GM19099 (cell line): ENCODE results near the gene DCX.

ENCODE experiments used
- POLR2A ChIP-seq: IDR thresholded peaks from 3 replicates; pipeline ENCODE4 v1.6.1; 2011; ENCODE audit warnings: low read depth; ENCODE audit not compliant: insufficient read length; ENCODE audit errors: extremely low read depth

Gene DCX

DNA sequence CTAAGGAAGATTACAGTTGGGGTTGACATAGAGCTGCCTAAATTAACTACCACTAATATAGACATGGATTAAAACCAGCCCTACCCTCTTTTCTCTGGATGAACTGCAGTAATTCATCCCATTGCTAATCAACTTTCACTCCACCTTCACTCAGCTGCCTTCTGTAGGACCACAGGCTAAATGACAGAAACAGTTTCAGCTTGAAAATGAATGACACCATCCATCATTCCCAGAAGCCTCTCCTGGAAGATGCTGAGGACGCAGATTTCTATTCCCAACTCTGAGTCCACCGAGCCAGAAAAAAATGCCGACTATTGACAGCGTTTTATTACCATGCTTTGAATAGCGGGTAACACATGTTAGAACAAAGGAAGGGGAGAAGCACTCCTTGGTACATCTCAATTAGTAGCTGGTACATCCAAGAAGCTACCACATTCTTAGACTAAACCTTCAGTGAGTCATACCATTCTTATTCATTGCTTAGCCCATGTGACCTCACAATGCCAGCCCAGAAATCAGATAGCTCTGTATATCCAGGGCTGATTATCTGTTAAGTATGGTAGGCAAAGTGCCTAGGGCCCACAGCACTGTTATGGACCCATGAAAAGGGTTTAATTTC, 25.3 kb downstream of the DCX start:
- TF ChIP-seq POLR2A: no peak

DNA sequence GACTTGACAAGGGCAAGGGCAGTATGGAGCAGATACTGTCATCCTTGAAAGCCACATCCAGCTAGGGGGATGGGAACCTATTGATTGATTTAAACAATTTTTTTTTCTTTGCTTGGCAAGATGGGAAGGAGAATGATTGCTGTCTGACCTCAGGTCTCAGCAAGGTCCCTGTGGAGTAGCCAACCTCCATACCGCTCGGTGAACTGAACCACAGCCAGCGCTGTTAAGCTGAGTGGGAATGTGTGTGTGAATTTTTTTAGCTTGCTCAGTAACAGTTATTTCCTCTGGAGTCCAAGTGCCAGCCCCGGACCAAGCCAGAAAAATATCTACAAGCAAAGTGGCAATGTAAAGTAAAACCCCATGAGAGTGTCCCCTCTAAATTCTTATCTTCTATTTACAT, 25.9 kb downstream of the DCX start:
- TF ChIP-seq POLR2A: no peak

DNA sequence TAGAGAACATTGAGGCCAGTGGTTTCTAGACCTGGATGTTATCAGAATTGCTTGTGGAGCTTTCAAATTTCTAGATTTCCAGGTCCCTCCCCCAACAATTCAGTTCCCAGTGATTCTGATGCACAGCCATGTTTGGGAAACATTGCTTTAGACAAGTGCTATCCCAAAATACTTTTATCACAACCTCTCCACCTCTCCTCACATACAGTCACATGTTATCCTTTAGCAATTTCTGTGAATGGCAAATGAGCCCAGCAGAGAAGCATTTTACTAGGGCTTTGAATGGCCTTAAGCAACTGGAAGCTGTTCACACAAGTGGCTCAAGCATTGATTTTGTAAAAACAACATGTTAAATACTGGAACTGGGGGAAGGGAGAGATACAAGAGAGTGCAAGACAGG, 29.7 kb downstream of the DCX start:
- no peak for TF ChIP-seq POLR2A

DNA sequence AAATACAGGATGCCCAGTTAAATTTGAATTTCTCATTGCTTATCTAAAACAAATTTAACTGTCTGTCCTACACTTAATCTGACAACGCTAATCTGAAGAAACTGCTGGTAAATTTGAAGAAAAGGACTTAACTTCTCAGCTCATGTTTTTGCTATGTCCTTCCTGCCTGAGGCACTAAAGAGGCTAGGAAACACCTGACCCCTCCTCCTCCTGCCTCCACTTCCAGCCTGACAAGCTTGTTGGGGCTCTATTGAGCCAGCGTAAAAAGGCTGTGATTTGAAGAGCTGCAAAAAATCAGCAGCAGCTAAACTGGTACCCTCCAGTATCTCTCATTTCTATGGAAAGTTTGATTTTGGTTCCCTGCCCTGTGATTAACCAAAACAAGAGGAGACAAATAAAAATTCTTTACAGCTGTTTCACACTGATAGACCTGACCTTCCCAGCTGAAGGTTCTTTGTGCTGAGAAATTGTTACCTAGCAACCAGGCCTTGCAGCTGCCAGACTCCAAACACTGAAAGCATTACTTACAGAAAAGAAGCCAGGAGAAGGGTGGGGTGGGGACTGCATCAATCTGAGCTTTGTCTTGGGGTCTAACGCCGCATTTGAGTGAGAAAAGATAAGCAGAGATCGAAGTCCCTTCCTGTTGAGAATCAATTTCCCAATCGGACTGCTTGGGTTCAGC, 35.0 kb downstream of the DCX start:
- no peak for TF ChIP-seq POLR2A

DNA sequence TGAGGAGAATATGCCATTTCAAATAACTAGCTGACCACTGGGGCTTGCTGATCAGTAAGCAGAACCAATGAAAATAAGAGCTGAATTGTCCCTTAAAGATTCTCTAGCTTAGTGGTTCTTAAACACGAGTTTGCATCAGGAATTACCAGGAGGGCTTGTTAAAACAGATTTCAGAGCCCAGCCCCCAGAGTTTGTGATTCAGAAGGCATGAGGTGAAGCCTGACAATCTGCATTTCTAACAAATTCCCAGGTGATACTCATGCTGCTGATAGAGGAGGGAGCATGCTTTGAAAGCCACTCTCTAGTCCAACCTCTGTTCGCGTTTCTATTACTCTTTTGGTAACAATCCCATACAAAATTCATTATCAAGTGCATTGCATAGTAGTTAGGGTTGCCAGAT, 35.5 kb downstream of the DCX start:
- no peak for TF ChIP-seq POLR2A

DNA sequence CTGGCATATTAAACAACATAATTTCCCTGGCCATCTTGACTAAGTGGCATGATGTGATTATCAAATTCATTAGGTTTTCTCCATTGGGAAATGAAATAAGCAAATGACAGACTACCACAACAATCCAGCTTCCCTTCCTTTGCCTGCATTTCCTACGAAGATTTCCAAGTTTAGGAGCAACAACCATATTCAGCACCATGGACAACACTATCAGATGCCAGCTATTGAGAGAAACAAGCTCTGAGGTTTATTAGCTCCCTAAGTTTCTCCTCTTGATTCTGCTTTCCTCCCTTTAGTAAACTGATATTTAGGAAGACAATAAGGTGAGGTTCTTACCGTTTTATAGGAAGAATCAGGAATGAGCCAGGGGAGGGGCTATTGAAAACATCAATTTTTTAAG, 36.2 kb downstream of the DCX start:
- no peak for TF ChIP-seq POLR2A

DNA sequence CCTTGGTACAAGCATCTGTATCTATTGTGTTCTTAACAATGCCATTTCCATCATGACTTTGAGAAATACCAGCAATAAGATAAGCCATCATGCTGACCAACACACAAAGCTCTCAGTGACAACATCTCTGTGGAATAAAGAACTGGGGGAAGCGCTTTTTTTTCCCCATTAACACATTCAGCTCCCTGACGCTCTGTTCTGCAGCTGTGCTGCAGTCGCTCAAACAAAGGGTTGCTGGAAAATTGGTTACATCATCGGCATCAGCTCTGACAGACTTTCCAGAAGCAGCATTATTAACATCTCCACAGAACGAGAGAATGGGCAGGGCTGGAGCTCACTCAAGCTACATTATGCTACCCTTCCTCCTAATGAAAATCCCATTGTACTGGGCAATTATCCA, 39.9 kb downstream of the DCX start:
- TF ChIP-seq POLR2A: no peak

DNA sequence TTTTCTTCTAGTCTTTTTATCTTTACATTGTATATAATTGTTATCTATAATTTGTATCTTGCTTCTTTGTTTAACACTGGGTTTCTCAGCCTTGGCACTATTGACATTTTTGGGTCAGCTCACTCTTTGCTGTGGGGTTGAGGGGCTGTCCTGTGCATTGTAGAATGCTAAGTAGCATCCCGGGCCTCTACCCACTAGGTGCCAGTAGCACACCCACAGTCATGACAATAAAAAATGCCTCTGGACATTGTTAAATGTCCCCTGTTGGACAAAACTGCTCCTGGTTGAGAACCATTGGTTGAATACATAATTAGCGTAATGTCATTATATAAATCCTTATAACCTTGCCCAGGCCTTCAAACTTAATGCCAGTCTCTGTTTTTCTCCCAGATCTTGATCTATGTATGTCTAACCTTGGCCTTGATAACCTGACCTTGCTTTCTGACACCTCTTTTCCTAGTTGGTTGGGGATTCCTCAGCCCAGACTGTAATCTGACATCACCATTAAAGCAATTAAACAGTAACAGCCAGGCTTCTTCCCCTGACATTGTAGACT, 46.1 kb downstream of the DCX start:
- TF ChIP-seq POLR2A: no peak

DNA sequence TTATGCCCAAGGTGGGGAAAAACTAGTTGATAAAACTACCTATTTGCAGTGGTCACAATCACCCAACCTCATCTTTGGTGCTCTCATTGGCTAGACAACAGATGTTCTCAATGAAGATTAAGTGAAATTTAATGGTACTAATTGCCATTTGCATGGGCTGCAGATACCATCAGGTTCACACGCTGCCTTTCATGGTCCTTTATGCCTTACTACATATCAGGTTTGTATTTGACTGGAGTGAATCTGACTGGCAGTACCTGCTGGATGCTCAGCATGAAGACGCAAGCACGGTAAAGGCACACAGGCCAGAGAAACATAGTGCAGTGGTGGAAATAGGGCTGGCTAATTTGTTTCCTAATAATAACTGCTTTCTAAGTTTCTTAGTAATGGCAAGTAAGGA, 48.3 kb downstream of the DCX start:
- TF ChIP-seq POLR2A: no peak

DNA sequence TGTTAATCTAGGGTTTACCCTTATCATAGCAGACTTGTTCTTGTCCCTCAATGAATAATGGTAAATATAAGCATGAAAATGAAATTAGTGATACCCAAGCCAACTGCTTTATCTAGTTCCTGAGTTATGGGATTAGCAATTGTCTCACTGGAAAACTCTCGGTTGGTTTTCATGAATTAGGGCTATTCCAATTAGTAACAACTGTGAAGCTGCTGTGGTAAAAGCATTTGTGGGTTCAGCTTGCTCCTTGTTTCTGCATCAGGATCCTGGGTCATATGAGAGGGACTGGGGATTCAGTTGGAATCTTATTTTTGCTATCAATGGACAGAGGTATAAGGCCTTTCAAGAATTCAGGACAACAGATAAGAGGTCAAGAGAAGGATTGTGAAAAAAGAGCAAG, 50.2 kb downstream of the DCX start:
- TF ChIP-seq POLR2A: no peak

DNA sequence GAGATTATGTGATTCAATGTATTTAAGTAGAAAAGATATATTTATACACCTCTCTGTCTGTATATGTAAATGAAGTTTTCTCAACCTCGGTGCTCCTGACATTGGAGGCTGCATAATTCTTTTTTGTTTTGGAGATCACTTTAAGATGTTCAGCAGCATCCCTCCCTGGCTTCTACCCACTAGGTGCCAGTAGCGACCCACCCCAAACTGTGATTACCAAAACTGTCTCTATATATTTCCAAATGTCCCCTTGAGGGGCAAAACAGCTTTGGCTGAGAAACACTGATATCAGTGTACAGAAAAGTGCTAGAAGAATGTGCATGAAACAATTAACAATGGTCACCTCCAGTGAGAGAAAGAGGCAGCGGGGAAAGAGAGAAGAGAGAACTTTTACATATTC, 51.2 kb downstream of the DCX start:
- no peak for TF ChIP-seq POLR2A

DNA sequence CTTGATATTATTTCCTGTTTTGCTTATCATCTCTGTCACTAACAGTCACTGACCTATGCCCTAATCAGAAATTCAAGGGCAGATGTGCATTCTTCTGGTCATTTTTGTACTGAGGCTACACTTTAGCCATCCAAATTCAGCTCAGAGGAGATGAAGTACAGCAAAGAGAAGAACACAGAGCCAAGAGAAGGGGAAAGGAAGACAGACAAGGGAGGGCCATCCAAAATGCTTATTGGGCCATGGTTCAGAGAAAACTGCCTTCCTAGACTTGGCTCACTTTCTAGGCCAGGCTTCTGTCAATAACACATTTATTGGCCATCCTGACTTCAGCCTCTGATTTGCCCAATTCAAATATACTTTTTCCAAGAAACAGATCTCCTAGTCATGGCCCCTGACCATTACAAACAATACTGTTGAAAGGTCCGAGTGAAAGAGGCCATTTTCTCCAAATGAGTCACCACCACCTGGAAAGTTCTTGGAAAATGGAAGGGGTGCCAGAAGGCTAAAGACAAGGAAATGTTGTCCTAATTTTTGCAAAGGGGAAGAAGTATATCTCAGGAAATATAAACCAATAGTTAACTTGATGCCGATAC, 56.4 kb downstream of the DCX start:
- TF ChIP-seq POLR2A: no peak

DNA sequence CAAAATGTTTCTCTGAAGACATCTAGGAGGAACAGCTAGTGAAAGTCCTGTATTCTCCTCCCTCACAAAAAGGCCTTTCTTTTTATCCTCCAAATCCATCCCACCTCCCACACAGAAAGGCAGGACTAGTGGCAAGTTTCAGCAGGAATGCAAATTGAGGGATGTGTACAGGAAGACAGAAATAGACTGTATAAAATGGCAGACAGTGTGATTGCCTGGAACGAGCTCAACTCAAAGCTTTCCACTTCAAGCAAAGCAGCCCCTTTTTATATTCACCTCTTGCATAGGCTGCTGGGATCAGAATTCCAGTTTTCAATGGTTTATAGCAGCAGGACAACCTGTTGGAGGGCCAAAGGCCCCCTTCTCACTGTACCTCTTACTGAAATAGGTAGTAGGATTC, 57.5 kb downstream of the DCX start:
- no peak for TF ChIP-seq POLR2A

DNA sequence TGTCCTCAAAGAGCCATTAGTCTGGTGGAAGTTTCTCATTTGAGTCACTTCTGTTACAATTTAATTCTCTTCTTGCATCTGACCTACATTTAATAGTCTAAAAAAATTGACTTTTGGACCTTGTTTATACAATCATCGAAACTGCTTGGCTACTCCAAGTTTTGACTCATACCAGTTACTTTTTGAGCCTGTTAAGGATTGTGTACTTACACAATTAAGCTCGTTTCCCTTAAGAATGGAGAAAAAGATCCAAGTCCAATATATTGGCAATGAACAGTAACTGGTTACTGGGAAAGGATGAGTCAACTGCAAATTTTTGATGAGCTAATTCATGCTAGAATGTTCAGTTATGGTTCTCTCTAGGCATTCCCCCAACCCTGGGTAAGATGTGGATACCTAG, 58.2 kb downstream of the DCX start:
- TF ChIP-seq POLR2A: no peak

DNA sequence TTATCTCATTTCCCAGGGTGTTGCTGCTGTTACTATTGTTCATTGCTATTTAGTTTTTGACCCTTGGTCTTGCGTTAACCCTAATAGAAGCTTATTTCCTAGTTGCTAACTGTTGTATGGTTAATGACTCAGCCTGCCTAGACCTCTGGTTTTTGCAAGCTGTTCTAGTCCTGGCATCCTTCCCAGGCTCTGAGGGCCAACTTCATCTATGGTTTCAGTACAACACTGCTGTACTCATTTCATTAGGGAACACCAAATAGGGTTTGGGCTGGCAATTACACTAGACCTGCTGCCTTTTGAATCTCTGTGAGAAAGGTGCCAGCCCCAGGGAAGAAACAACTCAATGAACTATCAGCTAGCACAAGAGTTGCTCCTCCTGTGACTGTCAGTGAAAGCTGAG, 59.6 kb downstream of the DCX start:
- TF ChIP-seq POLR2A: no peak

DNA sequence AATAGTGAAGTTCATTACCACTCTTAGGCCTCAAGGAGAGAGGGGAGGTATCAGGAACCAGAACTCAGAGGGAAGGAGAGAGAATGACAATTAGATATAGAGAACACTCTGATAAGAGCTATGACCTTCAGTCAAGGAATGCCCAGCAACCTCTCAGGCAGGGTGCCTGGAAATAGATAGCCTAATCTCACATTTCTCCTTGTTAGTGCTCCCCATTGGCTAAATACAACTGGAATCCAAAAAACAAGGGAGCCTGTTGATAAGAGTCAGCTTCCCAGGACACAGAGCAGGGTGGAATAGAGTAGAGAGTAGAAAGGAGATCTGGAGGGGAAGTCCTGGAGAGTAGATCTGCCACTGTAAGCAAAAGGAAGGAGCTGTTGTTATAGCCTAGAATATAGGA, 62.1 kb downstream of the DCX start:
- TF ChIP-seq POLR2A: no peak

DNA sequence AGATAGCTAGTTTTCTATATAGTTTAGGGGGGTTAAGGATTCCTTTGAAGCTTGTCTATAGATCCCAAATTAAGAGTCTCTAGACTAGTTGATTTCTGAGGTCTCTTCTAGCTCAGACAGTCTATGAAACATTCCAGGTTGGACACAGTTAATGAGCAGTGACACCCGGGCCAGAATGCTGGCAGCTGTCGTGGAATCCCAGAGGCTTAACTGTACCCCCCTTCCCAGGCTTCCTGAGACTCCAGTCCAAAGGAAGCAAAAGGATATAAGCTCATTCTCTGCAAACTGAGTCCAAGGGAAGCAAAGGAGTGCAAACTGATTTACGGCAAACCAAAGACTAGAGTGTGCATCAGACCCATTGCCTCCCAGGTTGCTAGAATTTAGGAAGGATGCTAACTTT, 62.9 kb downstream of the DCX start:
- TF ChIP-seq POLR2A: no peak

DNA sequence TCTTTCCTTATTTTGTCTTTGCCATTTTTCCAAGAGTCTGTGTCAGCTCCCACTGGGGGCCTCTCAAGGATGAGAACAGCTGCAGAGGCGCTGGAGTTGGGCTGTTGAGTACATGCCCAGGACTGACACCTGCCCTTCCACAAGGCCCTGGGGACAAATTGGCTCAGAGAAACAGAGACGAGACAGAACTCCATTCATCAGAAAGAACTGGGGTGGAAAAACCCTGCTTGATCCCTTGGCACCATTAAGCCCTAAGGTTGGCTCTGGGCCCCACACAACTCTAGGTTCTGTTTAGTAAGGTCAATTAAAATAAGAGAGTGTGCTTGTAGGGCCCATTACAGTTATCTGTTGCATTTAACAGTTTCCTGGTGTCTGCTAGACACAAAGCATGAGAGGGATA, 63.6 kb downstream of the DCX start:
- no peak for TF ChIP-seq POLR2A
